ENCODE results near the gene LLGL2.

GRCh38 chr17:75521290-75521689, 4.2 kb upstream of the LLGL2 start:
- TF ChIP-seq EZH2 (IDR thresholded peaks at IDR 0.05; ENCODE audit: borderline replicate concordance, insufficient read depth, low read depth, low read length, poor library complexity, severe bottlenecking) (no peak), CTCF (IDR thresholded peaks at IDR 0.05) (no peak)
